HL-60 (cell line): Measurements from ENCODE around the gene FOXB2.

Experiments
- CTCF ChIP-seq: IDR thresholded peaks from one replicate; pipeline ENCODE4 v1.5.1; 2011; ENCODE audit warnings: low read length, control low read depth, inconsistent platforms; ENCODE audit not compliant: insufficient read depth
- SPI1 ChIP-seq: IDR thresholded peaks from 2 replicates; pipeline ENCODE4 v1.6.1; 2012; ENCODE audit warnings: low read depth, mild to moderate bottlenecking, borderline replicate concordance

- TF ChIP-seq CTCF (no peak), SPI1 (no peak)
Measured at GRCh38 chr9:77066388-77066787, 46.9 kb downstream of the FOXB2 start.
